GM23338 (cell line): ENCODE measurements around the gene WDR33. TPM values are rescaled to one million over a fixed set of nuclear protein-coding genes. Genes with fewer than 3 reads are reported as not detected.

ENCODE experiments used
- ATAC-seq: fragments of 200-7000 bp; cut with Tn5 transposase; 3 replicates; pipeline ENCODE4 v1.9.1; 2020
- DNase-seq: peaks from one replicate; pipeline ENCODE4 v3.0.0-alpha.2; 2015; ENCODE audit warnings: low spot score
- H2AFZ ChIP-seq: fragments of 200-600 bp; sonication (generic); 2 replicates; pipeline ENCODE4 v1.8.0; 2016; ENCODE audit warnings: antibody characterized with exemption, mild to moderate bottlenecking, moderate library complexity
- H3F3A ChIP-seq: fragments of 200-600 bp; sonication (generic); replicated peaks from 2 replicates; pipeline ENCODE4 v1.8.0; 2017; ENCODE audit warnings: antibody characterized with exemption, mixed run types, low read depth
- H3K27ac ChIP-seq: fragments of 200-600 bp; sonication (generic); 2 replicates; pipeline ENCODE4 v1.6.1; 2016; ENCODE audit warnings: low read depth
- H3K27me3 ChIP-seq: fragments of 200-600 bp; sonication (generic); 2 replicates; pipeline ENCODE4 v1.8.0; 2016; ENCODE audit warnings: mild to moderate bottlenecking, mixed run types, moderate library complexity; ENCODE audit not compliant: insufficient read depth
- H3K36me3 ChIP-seq: fragments of 200-600 bp; sonication (generic); 2 replicates; pipeline ENCODE4 v1.8.0; 2016; ENCODE audit warnings: mild to moderate bottlenecking; ENCODE audit not compliant: insufficient read depth
- H3K4me1 ChIP-seq: fragments of 200-600 bp; sonication (generic); 2 replicates; pipeline ENCODE4 v1.8.0; 2016; ENCODE audit warnings: mild to moderate bottlenecking, moderate library complexity; ENCODE audit not compliant: insufficient read depth
- H3K4me2 ChIP-seq: fragments of 200-600 bp; sonication (generic); 2 replicates; pipeline ENCODE4 v1.7.1; 2017; ENCODE audit warnings: mixed run types
- H3K4me3 ChIP-seq: fragments of 200-600 bp; sonication (generic); 2 replicates; pipeline ENCODE4 v1.6.1; 2016; ENCODE audit warnings: mixed run types
- H3K79me2 ChIP-seq: fragments of 200-600 bp; sonication (generic); replicated peaks from 2 replicates; pipeline ENCODE4 v1.8.0; 2017; ENCODE audit warnings: mild to moderate bottlenecking; ENCODE audit not compliant: insufficient read depth
- H3K9me2 ChIP-seq: fragments of 200-600 bp; sonication (generic); 2 replicates; pipeline ENCODE4 v1.8.0; 2017; ENCODE audit not compliant: insufficient read depth
- H4K20me1 ChIP-seq: fragments of 200-600 bp; sonication (generic); replicated peaks from 2 replicates; pipeline ENCODE4 v1.8.0; 2017; ENCODE audit warnings: mild to moderate bottlenecking; ENCODE audit not compliant: insufficient read depth
- H3K27ac Mint-ChIP-seq: 2 replicates; pipeline ENCODE4 v1.8.0; 2020; ENCODE audit warnings: inconsistent platforms, mild to moderate bottlenecking, moderate library complexity, mixed read lengths
- H3K27me3 Mint-ChIP-seq: 3 replicates; pipeline ENCODE4 v1.8.0; 2022; ENCODE audit warnings: low read depth, mild to moderate bottlenecking, moderate library complexity, mixed read lengths, inconsistent platforms; ENCODE audit not compliant: insufficient read depth, poor library complexity
- H3K36me3 Mint-ChIP-seq: 3 replicates; pipeline ENCODE4 v1.8.0; 2021; ENCODE audit warnings: low read depth, mild to moderate bottlenecking, inconsistent platforms, moderate library complexity, mixed read lengths
- H3K4me1 Mint-ChIP-seq: 3 replicates; pipeline ENCODE4 v1.8.0; 2020; ENCODE audit warnings: mild to moderate bottlenecking, inconsistent platforms, mixed read lengths
- H3K4me3 Mint-ChIP-seq: 3 replicates; pipeline ENCODE4 v1.8.0; 2021; ENCODE audit warnings: moderate library complexity, mild to moderate bottlenecking, inconsistent platforms, mixed read lengths
- H3K9me3 Mint-ChIP-seq: 3 replicates; pipeline ENCODE4 v1.8.0; 2020; ENCODE audit warnings: moderate library complexity, mild to moderate bottlenecking, inconsistent platforms, mixed read lengths
- CREB1 ChIP-seq: fragments of 250-450 bp; sonication (Bioruptor Pico); IDR thresholded peaks from 2 replicates; pipeline ENCODE4 v1.5.0; 2020; ENCODE audit warnings: low read depth, mild to moderate bottlenecking, moderate library complexity
- EZH2 ChIP-seq: fragments of 200-600 bp; sonication (generic); IDR thresholded peaks from one replicate; pipeline ENCODE4 v1.8.0; 2017; ENCODE audit warnings: antibody characterized with exemption, mild to moderate bottlenecking, low read depth; ENCODE audit not compliant: unreplicated experiment
- EZH2phosphoT487 ChIP-seq: fragments of 200-600 bp; sonication (generic); IDR thresholded peaks from one replicate; pipeline ENCODE4 v1.8.1; 2018; ENCODE audit warnings: antibody characterized with exemption; ENCODE audit not compliant: unreplicated experiment
- JUNB ChIP-seq: IDR thresholded peaks from one replicate; pipeline ENCODE4 v1.6.1; 2016; ENCODE audit warnings: antibody characterized with exemption; ENCODE audit not compliant: unreplicated experiment
- NANOG ChIP-seq: IDR thresholded peaks from 2 replicates; pipeline ENCODE4 v1.6.1; 2016; ENCODE audit warnings: antibody characterized with exemption, borderline replicate concordance
- POLR2AphosphoS5 ChIP-seq: IDR thresholded peaks from 2 replicates; pipeline ENCODE4 v1.6.1; 2016; ENCODE audit warnings: antibody characterized with exemption, low read depth
- STAT1 ChIP-seq: IDR thresholded peaks from one replicate; pipeline ENCODE4 v1.6.1; 2016; ENCODE audit warnings: antibody characterized with exemption; ENCODE audit not compliant: unreplicated experiment
- ZNF114 ChIP-seq: fragments of 250-450 bp; sonication (Bioruptor Pico); IDR thresholded peaks from 2 replicates; pipeline ENCODE4 v1.5.0; 2020; ENCODE audit warnings: mild to moderate bottlenecking, moderate library complexity
- ZNF331 ChIP-seq: fragments of 250-450 bp; sonication (Bioruptor Pico); IDR thresholded peaks from 2 replicates; pipeline ENCODE4 v1.5.0; 2020; ENCODE audit warnings: low read depth, mild to moderate bottlenecking, moderate library complexity
- polyA plus RNA-seq: library from polyadenylated mRNA; unstranded; fragments of >200 nt; fragmentation: Nextera tagmentation; extraction: Ambion mirVana; gene quantifications from 2 replicates; pipeline ENCODE4 v1.2.1, GENCODE V29; 2016
- total RNA-seq: library from RNA; depleted of rRNA; stranded (reverse); fragments of >200 nt; shearing (Covaris generic); gene quantifications from 2 replicates; pipeline ENCODE4 v1.2.3, GENCODE V29; 2014
- TF ChIP-seq, protein P1 (sequence below): IDR thresholded peaks from one replicate; pipeline ENCODE4 v1.6.1; 2018; ENCODE audit warnings: antibody characterized with exemption; ENCODE audit not compliant: unreplicated experiment
- TF ChIP-seq, protein P2 (sequence below): fragments of 250-450 bp; sonication (Bioruptor Pico); IDR thresholded peaks from 2 replicates; pipeline ENCODE4 v1.5.0; 2020; ENCODE audit warnings: mild to moderate bottlenecking, moderate library complexity
- TF ChIP-seq, protein P3 (sequence below): IDR thresholded peaks from 2 replicates; pipeline ENCODE4 v1.6.1; 2016; ENCODE audit warnings: antibody characterized with exemption
- TF ChIP-seq, protein P4 (sequence below), 2 experiments: fragments of 200-600 bp in 1 of 2; sonication (generic) in 1 of 2; conservative IDR thresholded peaks; 2 replicates each; pipeline versions ENCODE4 v1.5.1 to v1.6.1; 2016 to 2017; ENCODE audit warnings: antibody characterized with exemption in 2 of 2, low read depth in 2 of 2, mild to moderate bottlenecking in 2 of 2, moderate library complexity in 1 of 2

Gene WDR33
- total and polyA plus RNA-seq, 2 experiments from 2014 or later, result 37.2 to 54.7 TPM

DNA sequence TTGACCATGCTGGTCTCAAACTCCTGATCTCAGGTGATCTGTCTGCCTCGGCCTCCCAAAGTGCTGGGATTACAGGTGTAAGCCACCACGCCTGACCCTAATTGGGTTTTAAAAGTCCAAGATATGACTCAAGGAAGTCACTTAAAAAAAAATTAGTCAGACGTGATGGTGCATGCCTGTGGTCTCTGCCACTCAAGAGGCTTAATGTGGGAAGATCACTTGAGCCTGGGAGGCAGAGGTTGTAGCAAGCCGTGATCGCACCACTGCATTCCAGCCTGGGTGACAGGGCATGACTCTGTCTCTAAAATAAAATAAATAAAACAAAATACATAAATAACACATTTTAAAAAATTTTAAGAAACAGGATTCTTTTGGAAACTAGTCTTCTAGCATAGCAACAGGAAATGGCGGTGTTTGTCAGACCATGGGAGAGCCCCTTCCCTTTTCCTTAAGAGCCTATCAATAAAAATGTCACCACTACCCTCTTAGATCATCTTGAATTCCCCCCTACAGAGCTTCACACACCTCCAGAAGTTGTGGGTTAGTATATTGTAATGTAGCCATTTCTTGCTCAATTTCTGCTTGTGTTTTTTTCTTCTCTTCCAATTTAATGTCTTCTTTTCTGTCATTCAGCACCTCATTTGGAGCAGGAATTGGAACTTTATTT, 89.5 kb downstream of the WDR33 start:
- H3K27ac ChIP-seq, result no peak overlapping the region

More for the DNA sequence above, 89.5 kb downstream of the WDR33 start:
- Histone ChIP-seq H4K20me1 (peaks cover 4% of the 10 kb centered on the region; the same call in 1 of the 2 replicates), H3K4me3 (no peak overlapping the region), H3K4me2 (no peak overlapping the region), H3K36me3 (peaks cover 59% of the 10 kb centered on the region), H3K9me2 (no peaks in the 10 kb centered on the region), H3K4me1 (0 out of 2 replicates have a peak, but pooled peaks cover 2% of the 10 kb centered on the region), H3K27me3 (no peaks in the 10 kb centered on the region), H3K79me2 (0 out of 2 replicates have a peak, but pooled peaks cover 2% of the 10 kb centered on the region), H3F3A (no peaks in the 10 kb centered on the region), H2AFZ (no peak overlapping the region)
- Mint-ChIP-seq H3K4me1 (peaks cover 2% of the 10 kb centered on the region), H3K36me3 (peaks cover 51% of the 10 kb centered on the region), H3K4me3 (no peak overlapping the region), H3K9me3 (no peaks in the 10 kb centered on the region), H3K27me3 (peaks cover 3% of the 10 kb centered on the region), H3K27ac (no peak overlapping the region)
- ATAC-seq, result no peak
- DNase-seq, result no peak
- TF ChIP-seq STAT1 (no peak), NANOG (no peak), ZNF331 (CRISPR knock-in tag) (no peak), ZNF114 (CRISPR knock-in tag) (no peak), EZH2 (no peak), POLR2AphosphoS5 (no peak), JUNB (no peak), CREB1 (CRISPR knock-in tag) (no peak), EZH2phosphoT487 (no peak)
- TF ChIP-seq, protein P1, sequence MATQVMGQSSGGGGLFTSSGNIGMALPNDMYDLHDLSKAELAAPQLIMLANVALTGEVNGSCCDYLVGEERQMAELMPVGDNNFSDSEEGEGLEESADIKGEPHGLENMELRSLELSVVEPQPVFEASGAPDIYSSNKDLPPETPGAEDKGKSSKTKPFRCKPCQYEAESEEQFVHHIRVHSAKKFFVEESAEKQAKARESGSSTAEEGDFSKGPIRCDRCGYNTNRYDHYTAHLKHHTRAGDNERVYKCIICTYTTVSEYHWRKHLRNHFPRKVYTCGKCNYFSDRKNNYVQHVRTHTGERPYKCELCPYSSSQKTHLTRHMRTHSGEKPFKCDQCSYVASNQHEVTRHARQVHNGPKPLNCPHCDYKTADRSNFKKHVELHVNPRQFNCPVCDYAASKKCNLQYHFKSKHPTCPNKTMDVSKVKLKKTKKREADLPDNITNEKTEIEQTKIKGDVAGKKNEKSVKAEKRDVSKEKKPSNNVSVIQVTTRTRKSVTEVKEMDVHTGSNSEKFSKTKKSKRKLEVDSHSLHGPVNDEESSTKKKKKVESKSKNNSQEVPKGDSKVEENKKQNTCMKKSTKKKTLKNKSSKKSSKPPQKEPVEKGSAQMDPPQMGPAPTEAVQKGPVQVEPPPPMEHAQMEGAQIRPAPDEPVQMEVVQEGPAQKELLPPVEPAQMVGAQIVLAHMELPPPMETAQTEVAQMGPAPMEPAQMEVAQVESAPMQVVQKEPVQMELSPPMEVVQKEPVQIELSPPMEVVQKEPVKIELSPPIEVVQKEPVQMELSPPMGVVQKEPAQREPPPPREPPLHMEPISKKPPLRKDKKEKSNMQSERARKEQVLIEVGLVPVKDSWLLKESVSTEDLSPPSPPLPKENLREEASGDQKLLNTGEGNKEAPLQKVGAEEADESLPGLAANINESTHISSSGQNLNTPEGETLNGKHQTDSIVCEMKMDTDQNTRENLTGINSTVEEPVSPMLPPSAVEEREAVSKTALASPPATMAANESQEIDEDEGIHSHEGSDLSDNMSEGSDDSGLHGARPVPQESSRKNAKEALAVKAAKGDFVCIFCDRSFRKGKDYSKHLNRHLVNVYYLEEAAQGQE, result no peak
- TF ChIP-seq, protein P2, sequence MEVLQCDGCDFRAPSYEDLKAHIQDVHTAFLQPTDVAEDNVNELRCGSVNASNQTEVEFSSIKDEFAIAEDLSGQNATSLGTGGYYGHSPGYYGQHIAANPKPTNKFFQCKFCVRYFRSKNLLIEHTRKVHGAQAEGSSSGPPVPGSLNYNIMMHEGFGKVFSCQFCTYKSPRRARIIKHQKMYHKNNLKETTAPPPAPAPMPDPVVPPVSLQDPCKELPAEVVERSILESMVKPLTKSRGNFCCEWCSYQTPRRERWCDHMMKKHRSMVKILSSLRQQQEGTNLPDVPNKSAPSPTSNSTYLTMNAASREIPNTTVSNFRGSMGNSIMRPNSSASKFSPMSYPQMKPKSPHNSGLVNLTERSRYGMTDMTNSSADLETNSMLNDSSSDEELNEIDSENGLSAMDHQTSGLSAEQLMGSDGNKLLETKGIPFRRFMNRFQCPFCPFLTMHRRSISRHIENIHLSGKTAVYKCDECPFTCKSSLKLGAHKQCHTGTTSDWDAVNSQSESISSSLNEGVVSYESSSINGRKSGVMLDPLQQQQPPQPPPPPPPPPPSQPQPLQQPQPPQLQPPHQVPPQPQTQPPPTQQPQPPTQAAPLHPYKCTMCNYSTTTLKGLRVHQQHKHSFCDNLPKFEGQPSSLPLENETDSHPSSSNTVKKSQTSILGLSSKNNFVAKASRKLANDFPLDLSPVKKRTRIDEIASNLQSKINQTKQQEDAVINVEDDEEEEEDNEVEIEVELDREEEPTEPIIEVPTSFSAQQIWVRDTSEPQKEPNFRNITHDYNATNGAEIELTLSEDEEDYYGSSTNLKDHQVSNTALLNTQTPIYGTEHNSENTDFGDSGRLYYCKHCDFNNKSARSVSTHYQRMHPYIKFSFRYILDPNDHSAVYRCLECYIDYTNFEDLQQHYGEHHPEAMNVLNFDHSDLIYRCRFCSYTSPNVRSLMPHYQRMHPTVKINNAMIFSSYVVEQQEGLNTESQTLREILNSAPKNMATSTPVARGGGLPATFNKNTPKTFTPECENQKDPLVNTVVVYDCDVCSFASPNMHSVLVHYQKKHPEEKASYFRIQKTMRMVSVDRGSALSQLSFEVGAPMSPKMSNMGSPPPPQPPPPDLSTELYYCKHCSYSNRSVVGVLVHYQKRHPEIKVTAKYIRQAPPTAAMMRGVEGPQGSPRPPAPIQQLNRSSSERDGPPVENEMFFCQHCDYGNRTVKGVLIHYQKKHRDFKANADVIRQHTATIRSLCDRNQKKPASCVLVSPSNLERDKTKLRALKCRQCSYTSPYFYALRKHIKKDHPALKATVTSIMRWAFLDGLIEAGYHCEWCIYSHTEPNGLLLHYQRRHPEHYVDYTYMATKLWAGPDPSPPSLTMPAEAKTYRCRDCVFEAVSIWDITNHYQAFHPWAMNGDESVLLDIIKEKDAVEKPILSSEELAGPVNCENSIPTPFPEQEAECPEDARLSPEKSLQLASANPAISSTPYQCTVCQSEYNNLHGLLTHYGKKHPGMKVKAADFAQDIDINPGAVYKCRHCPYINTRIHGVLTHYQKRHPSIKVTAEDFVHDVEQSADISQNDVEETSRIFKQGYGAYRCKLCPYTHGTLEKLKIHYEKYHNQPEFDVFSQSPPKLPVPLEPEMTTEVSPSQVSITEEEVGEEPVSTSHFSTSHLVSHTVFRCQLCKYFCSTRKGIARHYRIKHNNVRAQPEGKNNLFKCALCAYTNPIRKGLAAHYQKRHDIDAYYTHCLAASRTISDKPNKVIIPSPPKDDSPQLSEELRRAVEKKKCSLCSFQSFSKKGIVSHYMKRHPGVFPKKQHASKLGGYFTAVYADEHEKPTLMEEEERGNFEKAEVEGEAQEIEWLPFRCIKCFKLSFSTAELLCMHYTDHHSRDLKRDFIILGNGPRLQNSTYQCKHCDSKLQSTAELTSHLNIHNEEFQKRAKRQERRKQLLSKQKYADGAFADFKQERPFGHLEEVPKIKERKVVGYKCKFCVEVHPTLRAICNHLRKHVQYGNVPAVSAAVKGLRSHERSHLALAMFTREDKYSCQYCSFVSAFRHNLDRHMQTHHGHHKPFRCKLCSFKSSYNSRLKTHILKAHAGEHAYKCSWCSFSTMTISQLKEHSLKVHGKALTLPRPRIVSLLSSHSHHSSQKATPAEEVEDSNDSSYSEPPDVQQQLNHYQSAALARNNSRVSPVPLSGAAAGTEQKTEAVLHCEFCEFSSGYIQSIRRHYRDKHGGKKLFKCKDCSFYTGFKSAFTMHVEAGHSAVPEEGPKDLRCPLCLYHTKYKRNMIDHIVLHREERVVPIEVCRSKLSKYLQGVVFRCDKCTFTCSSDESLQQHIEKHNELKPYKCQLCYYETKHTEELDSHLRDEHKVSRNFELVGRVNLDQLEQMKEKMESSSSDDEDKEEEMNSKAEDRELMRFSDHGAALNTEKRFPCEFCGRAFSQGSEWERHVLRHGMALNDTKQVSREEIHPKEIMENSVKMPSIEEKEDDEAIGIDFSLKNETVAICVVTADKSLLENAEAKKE (CRISPR knock-in tag), result no peak
- TF ChIP-seq, protein P3, sequence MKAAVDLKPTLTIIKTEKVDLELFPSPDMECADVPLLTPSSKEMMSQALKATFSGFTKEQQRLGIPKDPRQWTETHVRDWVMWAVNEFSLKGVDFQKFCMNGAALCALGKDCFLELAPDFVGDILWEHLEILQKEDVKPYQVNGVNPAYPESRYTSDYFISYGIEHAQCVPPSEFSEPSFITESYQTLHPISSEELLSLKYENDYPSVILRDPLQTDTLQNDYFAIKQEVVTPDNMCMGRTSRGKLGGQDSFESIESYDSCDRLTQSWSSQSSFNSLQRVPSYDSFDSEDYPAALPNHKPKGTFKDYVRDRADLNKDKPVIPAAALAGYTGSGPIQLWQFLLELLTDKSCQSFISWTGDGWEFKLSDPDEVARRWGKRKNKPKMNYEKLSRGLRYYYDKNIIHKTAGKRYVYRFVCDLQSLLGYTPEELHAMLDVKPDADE, result no peak
- TF ChIP-seq, protein P4, sequence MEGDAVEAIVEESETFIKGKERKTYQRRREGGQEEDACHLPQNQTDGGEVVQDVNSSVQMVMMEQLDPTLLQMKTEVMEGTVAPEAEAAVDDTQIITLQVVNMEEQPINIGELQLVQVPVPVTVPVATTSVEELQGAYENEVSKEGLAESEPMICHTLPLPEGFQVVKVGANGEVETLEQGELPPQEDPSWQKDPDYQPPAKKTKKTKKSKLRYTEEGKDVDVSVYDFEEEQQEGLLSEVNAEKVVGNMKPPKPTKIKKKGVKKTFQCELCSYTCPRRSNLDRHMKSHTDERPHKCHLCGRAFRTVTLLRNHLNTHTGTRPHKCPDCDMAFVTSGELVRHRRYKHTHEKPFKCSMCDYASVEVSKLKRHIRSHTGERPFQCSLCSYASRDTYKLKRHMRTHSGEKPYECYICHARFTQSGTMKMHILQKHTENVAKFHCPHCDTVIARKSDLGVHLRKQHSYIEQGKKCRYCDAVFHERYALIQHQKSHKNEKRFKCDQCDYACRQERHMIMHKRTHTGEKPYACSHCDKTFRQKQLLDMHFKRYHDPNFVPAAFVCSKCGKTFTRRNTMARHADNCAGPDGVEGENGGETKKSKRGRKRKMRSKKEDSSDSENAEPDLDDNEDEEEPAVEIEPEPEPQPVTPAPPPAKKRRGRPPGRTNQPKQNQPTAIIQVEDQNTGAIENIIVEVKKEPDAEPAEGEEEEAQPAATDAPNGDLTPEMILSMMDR (conservative IDR thresholded peaks at IDR 0.05; ENCODE audit: low read depth in 2 of 2), result no peak
